ENCODE data around the gene SMARCE1.

The SMARCE1 gene

GRCh38 chr17:40645291-40645690 is 2.3 kb downstream of the SMARCE1 start:
- no peak for DNase-seq

GRCh38 chr17:40637931-40638330 is 9.7 kb downstream of the SMARCE1 start:
- no peak for DNase-seq

DNA sequence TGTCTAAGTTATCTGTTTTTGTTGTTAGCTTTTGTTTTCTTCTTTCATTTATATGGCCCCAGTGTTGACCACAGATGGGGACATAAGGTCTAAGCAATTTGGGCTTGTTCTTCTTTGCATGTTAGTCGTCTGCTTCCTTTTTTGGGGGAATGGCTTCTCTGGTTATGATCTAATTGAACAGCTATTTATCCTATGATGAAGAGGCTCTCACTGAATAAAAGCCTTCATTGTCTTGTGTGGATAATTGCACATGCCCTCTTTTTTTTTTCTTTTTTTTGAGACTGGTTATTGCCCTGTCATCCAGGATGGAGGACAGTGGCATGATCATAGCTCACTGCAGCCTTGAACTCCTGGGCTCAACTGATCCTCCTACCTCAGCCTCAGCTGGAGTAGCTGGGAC is 13.7 kb downstream of the SMARCE1 start:
- DNase-seq, result no peak

- DNase-seq, result no peak
Observed at GRCh38 chr17:40632216-40632615, 15.4 kb downstream of the SMARCE1 start.

DNA sequence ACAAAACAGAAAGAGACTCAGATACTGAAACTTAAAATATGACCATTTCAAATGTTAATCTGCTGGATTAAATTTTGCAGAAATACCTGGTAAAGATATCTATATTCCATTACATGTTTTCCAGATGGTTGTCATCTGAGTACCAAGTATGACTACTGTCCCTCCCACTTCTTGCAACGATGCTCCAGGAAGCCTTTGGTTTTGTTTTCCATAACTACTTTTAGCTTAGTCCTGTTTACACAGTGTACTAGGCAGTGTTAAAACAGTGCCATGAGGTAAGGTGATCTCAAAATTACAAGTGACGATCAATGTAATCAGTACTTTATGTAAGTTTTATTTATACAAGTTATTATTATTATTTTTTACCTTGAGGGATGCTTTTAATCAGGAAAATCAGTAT is 17.8 kb downstream of the SMARCE1 start:
- no peak for DNase-seq

- DNase-seq, result no peak
Observed at GRCh38 chr17:40625311-40625710, 22.3 kb downstream of the SMARCE1 start.

DNA sequence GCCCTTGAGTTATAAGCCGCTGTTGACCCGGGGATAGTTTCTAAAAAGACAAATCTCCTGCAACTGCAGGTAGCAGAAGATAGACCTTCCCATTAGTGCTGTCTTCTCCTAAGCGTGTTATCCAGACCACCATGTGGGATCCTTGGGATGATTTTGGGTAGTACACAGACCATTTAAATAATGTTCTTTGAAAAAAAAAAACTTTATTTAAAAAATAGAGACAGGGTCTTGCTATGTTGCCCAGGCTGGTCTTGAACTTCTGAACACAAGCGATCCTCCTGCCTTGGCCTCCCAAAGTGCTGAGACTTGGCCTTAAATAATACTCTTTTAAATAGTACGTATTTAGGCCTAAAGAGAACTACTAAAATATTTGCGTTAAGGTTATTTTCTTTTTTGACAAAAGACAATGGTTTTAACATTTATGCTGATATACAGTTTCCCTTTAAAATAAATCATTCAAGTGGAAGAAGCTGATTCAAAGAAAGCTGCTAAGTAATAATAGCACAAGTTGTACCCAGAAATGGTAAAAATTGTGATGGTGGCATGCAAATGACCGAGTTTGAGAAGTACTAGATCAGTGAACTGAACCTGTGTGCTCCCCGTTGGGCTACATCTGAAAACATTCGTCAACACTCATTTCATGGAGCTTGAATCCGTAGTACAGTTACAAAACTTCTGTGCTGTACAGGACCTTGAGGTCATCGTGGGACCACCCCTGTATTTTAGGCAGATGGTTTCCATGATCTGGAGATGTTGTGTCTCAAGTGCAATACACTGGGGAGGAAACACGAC is 24.0 kb downstream of the SMARCE1 start:
- no peak for DNase-seq

DNA sequence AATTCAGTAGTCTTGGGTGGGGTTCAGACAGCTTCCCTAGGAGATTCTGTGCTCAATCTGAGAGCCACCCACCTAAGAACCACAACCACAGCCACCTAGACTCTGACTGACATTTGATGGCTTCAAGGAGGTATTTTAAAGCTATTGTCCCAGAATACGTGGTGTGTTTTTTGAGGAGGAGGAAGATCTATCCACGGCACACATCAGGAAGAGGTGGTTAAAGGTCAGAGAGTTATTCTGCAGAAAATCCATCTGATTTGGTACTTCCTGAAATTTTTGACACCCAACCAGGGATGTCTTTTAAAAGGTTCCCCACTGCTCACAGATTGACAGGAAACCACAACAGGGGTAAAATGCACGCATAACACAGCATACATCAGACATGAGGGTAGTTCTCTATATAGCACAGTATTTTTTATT is 25.1 kb downstream of the SMARCE1 start:
- DNase-seq, result no peak

DNA sequence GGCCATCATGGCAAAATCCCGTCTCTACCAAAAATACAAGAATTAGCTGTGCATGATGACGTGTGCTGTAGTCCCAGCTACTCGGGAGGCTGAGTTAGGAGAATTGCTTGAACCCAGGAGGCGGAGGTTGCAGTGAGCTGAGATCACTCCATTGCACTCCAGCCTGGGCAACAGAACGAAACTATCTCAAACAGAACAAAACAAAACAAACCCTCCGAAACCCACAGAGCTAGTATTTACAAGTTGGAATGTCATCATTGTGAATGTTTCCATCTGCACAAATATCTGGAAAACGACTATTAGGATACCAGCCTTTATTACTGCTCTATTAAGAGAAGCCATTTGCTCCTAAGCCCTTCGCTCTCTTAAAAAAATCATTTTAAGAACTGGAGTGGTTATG is 26.0 kb downstream of the SMARCE1 start:
- DNase-seq, result no peak

- no peak for DNase-seq
Observed at GRCh38 chr17:40621019-40621418, 26.6 kb downstream of the SMARCE1 start.

DNA sequence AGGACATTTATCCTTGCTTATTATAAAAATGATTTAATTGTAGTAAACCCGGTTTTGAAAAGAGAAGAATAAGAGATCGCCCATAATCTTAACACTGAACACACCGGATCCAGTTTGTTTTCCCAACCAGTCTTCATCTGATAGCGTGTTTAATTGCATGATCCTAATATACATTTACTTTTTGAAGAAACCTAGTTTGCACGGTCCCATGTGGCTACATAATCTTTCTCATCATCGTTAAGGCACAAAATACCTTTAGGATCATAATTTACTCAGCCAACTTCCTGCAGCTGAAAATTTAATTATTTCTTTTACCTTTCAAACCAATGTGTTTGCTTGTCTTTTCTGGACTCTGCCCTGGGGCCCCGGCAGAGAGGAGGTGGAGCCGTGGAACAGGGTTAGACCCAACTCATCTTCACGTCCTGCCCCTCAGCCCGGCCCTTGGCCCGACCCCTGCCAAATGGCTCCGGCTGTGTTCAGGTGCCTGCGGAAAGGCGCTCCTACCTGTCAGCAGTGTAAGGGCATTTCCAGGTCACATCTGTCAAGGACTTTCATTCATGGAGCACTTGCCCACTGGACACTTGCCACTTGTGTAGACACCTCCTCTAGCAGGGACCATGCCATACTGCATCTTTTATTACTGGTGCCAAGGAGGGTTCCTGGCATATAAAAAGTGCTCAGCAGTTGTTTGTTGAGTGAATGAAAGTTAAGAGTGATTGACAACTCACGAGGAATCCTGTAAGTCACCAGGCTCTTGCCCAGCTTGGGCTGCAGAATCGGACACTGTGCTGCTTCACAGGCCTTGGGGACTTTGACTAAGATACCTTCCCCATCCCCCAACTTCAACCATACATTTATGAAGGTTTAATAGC is 28.6 kb downstream of the SMARCE1 start:
- DNase-seq, result no peak

GRCh38 chr17:40617678-40618240 is 29.9 kb downstream of the SMARCE1 start:
- DNase-seq, result no peak

DNA sequence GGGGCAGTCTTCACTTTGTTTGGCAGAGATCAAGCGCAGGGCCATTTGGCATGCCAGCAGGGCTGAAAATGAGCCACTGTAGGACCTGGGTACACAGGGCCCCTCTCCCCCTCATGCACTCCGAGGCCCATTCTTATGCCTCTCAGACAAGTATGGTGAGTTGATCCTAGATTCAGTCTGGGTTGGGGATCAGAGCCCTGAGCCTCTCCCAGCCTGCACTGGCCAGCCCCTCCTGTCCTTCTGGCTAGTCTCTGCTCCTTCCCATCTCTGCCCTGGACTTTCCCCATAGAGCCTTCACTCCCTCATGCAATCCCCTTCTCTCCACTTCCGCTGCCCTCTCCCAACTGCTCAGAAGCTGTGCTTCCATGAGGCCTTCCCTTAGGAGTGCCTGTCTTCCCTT is 31.0 kb downstream of the SMARCE1 start:
- DNase-seq, result no peak

DNA sequence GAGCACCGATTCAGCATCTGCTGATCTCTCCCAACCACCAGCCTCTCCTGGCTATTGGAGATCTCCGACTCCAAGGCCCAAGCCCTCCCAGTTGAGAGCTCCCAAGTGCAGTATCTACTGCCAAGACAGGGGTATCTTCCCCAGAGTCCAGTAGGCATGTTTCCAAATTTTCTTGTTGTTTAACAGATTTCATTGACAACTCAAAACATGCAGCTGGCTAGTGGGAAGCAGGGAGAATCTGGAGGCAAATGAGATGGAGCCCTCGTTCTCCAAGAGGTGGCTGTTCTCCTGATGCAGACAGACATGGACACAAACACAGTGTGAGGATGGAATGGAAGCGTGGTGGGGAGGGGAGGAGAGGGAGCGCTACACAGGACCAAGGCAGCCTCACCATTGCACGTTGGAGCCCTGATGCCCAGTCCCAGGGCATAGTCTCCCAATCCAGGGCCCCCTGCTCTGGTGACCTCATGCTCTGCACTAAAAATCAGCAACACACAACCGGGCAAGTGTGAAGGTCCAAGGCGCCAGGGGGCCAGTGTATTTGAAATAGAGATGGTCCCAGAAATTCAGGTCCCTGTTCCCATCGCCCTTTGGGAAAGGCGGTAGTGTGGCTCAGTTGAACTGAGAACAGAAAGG is 31.7 kb downstream of the SMARCE1 start:
- DNase-seq, result no peak

DNA sequence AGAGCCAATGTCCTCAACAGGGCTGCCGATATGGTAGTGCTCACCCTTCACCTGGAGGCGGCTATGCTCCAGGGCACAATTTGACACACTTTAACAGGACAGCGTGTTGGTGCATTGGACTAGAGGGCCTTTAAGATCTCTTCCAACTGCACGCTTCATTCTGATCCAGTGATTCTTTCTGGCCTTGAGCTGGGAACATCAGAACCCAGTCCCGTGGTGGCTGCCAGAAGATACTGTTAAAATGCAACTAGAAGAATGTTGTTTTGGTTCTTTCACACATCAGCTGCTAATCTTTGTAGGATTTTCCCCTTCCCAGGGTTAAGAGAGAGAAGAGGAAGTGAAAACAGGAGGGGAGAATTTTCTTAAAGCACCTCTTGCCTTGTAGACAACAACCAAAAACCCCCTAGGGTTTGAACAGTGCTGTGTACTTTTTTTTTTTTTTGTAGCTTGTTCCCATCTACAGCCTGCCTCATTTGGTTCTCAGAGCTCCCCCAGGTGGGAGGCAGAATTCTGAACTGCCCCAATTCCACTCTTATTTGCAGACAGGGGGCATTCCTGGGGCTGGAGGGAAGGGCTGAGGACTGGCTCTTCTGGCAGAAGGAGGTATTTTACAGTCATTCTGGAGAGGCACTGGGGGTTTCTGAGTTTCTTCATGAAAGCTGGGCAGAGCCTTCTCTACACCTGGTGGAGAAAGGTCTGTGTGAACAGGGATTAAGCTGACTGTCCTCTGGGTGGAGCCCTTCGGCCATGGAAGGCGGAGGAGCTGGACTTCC is 32.4 kb downstream of the SMARCE1 start:
- peak; percentile 65 for DNase-seq

GRCh38 chr17:40614431-40615067 is 33.1 kb downstream of the SMARCE1 start:
- no peak for DNase-seq

- DNase-seq, result no peak
Observed at GRCh38 chr17:40613467-40614154, 34.0 kb downstream of the SMARCE1 start.

- peak; percentile 83 for DNase-seq
Observed at GRCh38 chr17:40612599-40613244, 34.9 kb downstream of the SMARCE1 start.

DNA sequence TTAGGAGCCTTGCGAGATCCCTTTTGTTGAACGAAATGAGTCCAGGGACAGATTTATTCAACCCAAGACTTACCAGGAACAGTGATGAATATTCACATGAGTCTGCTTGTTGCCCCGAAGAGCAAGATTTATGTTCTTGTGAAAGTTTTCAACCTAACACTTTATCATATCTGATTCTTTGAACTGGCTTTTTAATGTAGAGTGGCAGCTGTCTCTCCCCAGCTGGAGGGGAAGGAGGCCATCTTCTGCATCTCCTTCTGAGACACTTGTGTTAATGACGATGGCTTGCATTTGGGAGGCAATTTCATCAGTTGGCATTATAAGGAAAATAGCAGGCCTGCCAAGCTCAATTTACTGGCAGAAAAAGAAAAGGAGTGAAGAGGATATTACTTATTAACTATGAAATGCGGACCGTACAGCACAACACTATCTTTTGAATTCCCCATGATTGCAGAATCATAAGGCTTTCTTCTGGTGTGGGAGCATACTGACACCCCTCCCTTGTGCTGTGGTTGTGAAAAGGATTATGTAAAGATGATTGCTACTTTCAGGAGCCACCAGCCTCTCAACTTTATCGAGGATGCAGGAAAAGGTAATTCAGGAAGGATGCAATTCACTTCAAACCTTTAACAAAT is 35.7 kb downstream of the SMARCE1 start:
- no peak for DNase-seq

DNA sequence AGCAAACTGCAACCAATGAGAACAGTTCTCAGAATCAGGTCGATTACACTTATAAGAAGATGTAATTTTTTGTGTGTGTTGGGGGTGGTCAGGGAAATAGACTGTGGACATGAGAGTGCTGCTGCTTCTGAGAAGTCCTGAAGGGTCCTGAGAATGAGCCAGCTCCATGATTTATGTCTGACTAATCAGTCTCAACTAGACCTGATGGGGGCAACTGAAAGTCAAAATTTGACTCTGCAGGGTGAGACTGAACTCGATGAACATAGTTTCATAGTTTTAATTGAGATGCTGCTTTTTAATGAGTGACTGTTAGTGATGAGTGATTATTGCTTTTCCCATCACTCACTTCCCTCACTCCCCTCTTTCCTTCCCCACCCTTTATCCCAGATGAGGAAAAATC is 37.3 kb downstream of the SMARCE1 start:
- no peak for DNase-seq

Data from CD4-positive, alpha-beta T cell treated with Interleukin-12 subunit alpha and Interleukin-12 subunit beta, for 1 hour (primary cell).